Measurements from ENCODE around the gene POMC.
"Not testable (repeated sequence)": the region's sequence is repeated elsewhere in the genome, so short reads cannot be mapped to it uniquely, and the experiment has no call there.

Gene POMC

DNA sequence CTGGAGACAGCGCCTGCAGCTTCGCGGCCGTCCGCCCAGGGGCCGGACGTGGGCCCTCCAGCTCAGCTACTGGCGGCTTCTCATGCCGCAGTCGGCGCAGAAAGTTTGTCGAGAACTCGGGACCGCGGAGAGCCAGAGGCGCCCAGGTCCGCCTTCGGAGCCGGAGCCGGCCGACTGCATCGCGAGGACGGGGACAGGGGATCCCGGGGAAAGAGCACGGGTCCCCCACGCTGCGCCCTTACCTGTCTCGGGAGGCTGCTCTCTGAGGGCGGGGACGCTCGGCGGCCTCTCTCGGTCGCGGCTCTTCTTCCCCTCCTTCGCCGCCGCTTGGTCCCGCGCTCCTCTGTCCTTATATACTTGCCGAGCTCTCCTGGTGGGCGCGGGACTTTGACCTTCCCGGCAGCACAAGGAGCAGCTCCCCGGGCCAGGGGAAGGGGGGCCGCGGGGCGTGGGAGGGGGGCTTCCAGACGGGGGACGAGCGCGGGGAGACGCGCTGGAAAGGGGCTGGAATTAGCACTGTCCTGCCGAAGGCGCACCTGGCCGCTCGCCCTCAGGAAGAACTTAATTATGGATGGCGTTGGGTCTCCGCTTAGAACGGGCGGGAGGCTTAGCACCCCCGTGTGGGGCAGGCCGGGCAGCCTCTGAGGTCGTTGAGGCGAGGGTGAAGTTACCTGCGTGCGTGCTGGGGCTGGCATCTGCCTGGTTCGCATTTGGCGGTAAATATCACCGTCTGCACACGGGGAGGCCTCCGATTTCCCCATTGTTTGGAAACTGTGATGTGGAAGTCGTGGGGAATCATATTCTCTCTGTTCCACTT, at the start of gene POMC:
Gene POMC, minus strand, starts transcription at position 325 of the 817 bp plus-strand sequence. CDS start 3,808 bp downstream, outside the sequence.
- FAIRE-seq (no peak), DNase-seq (ENCODE audit: low spot score) (no peak)

DNA sequence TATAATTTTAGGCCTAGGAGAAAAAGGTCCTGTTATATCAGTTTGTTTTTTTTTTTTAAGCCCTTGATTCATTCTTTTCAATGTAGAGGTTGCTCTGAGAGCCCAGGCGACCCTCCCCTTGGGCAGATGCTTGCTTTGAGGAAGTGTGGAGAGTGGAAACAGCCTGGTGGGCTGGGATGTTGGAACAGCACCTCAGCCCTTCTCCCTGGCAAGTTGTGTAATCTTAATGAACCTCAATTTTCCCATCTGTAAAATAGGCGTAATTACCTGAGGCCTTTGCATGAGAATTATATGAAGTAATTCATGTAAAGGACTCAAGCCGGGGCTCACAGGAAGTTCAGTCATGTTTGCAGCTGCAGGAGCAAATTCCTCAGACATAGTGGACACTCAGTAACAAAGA, 49.7 kb upstream of the POMC start:
- DNase-seq (ENCODE audit: low spot score) (no peak), FAIRE-seq (no peak)

DNA sequence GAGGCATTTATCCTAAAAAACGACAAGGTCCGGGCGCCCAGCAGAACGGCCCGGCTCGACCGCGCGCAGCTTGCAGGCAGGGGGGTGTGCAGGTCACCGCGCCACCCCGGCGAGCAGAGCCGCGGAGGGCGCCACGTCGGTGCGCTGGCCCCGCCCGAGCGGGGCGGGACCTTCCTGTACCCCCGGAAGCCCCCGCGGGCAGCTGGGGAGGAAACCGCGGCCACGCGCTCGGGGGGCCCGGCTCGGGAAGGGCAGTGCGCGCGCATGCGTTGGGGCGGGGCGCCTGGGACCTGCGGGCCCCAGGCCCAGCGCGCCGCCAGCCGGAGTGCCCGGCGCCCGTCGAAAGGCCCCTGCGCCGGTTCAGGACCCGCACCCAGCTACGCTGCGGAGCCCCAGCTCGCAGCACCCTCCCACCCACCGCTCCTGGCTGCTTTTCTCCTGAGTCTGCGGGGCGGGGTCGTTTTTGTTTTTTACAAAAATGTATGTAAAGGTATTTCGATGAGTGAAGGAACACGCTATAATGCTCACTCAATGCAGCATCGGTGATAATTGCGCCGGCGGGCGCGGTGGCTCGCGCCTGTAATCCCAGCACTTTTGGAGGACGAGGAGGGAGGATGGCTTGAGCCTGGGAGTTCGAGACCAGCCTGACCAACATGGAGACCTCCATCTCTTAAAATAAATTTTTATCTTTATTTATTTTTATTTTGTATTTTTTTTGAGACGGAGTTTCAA, 47.7 kb upstream of the POMC start:
- DNase-seq (ENCODE audit: low spot score): no peak
- no peak for FAIRE-seq

GRCh38 chr2:25215232-25215631, 46.9 kb upstream of the POMC start:
- FAIRE-seq: no peak
- no peak for DNase-seq (ENCODE audit: low spot score)

DNA sequence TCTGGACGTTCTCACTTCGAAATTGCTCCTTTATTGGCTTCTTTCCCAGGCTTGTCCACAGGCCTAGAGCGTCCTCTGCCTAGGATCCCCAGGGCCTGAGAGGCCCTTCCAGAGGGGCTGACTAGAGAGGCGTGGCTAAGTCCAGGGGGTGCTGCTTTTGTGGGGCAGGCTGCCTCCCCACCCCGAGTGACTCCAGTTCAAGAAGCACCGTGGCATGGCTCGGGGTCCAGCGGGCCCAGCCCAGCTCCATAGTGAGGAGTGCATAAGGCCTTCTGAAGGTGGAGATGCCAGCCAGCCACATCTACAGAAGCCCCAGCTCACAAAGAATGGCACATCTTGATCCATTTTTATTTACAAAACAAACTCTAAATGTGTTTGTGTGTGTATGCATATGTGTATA, 44.8 kb upstream of the POMC start:
- no peak for DNase-seq (ENCODE audit: low spot score)
- no peak for FAIRE-seq

DNA sequence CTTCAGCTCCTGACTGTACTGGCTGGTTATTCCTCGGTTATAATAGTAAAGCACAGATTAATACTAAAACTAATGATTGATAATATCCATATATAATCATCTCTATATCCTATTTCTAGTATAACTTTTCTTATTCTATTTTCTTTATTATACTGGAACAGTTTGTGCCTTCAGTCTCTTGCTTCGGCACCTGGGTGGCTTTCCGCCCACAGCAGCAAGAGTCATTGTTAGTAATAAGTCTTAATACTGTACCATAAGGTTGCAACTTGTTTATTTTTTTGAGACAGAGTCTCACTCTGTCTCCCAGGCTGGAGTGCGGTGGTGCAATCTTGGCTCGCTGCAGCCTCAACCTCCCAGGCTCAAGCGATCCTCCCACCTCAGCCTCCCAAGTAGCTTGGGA, 42.5 kb upstream of the POMC start:
- DNase-seq (ENCODE audit: low spot score); FAIRE-seq: not testable (repeated sequence)

GRCh38 chr2:25207078-25207545, 38.7 kb upstream of the POMC start:
- no peak for FAIRE-seq
- no peak for DNase-seq (ENCODE audit: low spot score)

GRCh38 chr2:25204190-25204838, 35.9 kb upstream of the POMC start:
- no peak for DNase-seq (ENCODE audit: low spot score)
- FAIRE-seq: no peak

DNA sequence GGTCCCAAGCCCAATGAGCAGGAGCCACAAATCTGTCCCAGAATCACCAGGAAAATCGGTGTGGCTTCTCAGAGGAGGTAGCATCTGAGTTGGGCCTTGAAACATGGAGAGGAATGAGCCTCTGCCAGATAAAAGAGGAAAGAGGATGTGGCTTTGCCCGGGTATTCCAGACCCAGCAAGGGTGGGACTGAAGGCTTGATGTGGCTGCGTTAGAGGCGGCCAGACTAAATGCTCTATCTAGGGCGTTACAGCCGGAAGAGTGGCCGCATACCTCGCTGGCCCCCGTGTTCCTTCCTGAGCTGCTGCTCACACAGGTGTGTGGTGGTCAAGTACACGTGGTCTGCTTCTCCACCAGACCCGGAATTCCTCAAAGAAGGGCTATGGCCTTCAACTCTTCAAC, 33.9 kb upstream of the POMC start:
- FAIRE-seq: peak; percentile 32
- DNase-seq (ENCODE audit: low spot score): no peak

GRCh38 chr2:25201794-25202193, 33.4 kb upstream of the POMC start:
- FAIRE-seq (no peak), DNase-seq (ENCODE audit: low spot score) (no peak)

- DNase-seq (ENCODE audit: low spot score) (peak; percentile 48), FAIRE-seq (no peak)
These were observed 32.9 kb upstream of the POMC start for GRCh38 chr2:25201265-25201664.

- FAIRE-seq (no peak), DNase-seq (ENCODE audit: low spot score) (no peak)
These were observed 30.2 kb upstream of the POMC start for GRCh38 chr2:25198576-25198975.

GRCh38 chr2:25198209-25198525, 29.8 kb upstream of the POMC start:
- no peak for DNase-seq (ENCODE audit: low spot score)
- FAIRE-seq: no peak

- no peak for FAIRE-seq
These were observed 29.2 kb upstream of the POMC start for GRCh38 chr2:25197336-25198208.

GRCh38 chr2:25194576-25195122, 26.3 kb upstream of the POMC start:
- FAIRE-seq (no peak), DNase-seq (ENCODE audit: low spot score) (no peak)

More at GRCh38 chr2:25197336-25198208, 29.2 kb upstream of the POMC start:
- peak; percentile 52 for DNase-seq (ENCODE audit: low spot score)

- FAIRE-seq (no peak), DNase-seq (ENCODE audit: low spot score) (no peak)
These were observed 22.2 kb upstream of the POMC start for GRCh38 chr2:25190536-25190935.

GRCh38 chr2:25188405-25188804, 20.0 kb upstream of the POMC start:
- no peak for DNase-seq (ENCODE audit: low spot score)
- no peak for FAIRE-seq

DNA sequence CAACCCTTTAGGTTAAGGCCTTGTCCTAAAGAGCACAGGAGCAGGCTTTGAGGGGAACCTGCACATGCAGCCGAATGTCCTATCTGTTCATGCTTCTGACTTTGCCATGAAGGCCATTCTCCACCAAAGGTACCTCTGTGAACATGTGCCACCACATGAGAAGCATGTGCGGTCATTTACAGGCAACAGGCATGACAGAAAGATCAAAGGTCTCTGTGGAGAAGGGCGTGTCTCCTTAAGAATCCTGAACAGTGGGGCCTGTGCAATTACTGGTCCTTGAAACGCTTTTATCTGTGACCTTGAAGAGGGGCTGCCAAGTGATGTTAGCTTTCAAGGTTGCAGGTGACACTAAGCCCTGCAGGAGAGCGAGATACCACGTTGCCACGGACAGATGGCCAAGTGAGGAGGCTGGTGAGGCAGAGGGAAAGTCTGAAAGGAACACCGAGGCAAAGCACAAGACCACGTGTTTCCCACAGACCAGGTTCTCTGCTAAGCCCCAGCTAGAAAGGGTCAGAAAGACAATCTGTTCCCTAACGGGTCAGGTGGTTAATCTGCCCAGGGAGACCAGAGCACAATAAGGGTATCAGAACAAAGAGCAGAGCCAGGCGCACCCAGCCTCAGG, 19.5 kb upstream of the POMC start:
- no peak for FAIRE-seq
- DNase-seq (ENCODE audit: low spot score): no peak

- DNase-seq (ENCODE audit: low spot score): no peak
- no peak for FAIRE-seq
These were observed 15.9 kb upstream of the POMC start for GRCh38 chr2:25184254-25184653.

- FAIRE-seq: no peak
- no peak for DNase-seq (ENCODE audit: low spot score)
These were observed 10.6 kb upstream of the POMC start for GRCh38 chr2:25178976-25179375.

All from urothelium cell line (cell line).